Esophagus muscularis mucosa (tissue), 3 donors: ENCODE measurements around the gene ATP1A3.

Experiments used
- POLR2AphosphoS5 ChIP-seq, 2 donors: sonication (generic); formaldehyde crosslinking; IDR thresholded peaks; one replicate each; pipeline ENCODE4 v1.6.1; 2017; ENCODE audit warnings: antibody characterized with exemption in 2 of 2
- TF ChIP-seq, protein P1 (sequence below), 3 experiments: fragments of 200-600 bp in 2 of 3; fragments of 450-650 bp in 1 of 3; sonication (generic) in 2 of 3; IDR thresholded peaks; one replicate each; pipeline ENCODE4 v1.5.1; 2017 to 2019; ENCODE audit warnings: antibody characterized with exemption in 3 of 3, mild to moderate bottlenecking in 2 of 3, moderate library complexity in 1 of 3

GRCh38 chr19:41994994-41995958, 1.2 kb upstream of the ATP1A3 start:
- TF ChIP-seq POLR2AphosphoS5 (IDR thresholded peaks at IDR 0.05), result no peak
- TF ChIP-seq, protein P1, sequence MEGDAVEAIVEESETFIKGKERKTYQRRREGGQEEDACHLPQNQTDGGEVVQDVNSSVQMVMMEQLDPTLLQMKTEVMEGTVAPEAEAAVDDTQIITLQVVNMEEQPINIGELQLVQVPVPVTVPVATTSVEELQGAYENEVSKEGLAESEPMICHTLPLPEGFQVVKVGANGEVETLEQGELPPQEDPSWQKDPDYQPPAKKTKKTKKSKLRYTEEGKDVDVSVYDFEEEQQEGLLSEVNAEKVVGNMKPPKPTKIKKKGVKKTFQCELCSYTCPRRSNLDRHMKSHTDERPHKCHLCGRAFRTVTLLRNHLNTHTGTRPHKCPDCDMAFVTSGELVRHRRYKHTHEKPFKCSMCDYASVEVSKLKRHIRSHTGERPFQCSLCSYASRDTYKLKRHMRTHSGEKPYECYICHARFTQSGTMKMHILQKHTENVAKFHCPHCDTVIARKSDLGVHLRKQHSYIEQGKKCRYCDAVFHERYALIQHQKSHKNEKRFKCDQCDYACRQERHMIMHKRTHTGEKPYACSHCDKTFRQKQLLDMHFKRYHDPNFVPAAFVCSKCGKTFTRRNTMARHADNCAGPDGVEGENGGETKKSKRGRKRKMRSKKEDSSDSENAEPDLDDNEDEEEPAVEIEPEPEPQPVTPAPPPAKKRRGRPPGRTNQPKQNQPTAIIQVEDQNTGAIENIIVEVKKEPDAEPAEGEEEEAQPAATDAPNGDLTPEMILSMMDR (IDR thresholded peaks at IDR 0.05), result no peak
